Mesendoderm (in vitro differentiated cells): ENCODE data around the gene SMYD3.

Experiments
- DNase-seq: peaks from one replicate; pipeline ENCODE4 v3.0.0; 2013
- H2AK5ac ChIP-seq: 2 replicates; pipeline ENCODE4 v1.6.1; 2013; ENCODE audit warnings: low read length, inconsistent platforms
- H2BK120ac ChIP-seq: 2 replicates; pipeline ENCODE4 v1.6.1; 2013; ENCODE audit warnings: low read depth, mild to moderate bottlenecking, low read length, moderate library complexity, mixed read lengths
- H2BK15ac ChIP-seq: replicated peaks from 2 replicates; pipeline ENCODE4 v1.6.1; 2013; ENCODE audit warnings: low read depth, mild to moderate bottlenecking, moderate library complexity
- H2BK5ac ChIP-seq: 2 replicates; pipeline ENCODE4 v1.6.1; 2013; ENCODE audit warnings: low read length, inconsistent platforms
- H3K18ac ChIP-seq: 2 replicates; pipeline ENCODE4 v1.6.1; 2013; ENCODE audit warnings: mild to moderate bottlenecking, low read length, mixed read lengths
- H3K23ac ChIP-seq: one replicate; pipeline ENCODE4 v1.6.1; 2013; ENCODE audit warnings: low read length
- H3K27ac ChIP-seq: 2 replicates; pipeline ENCODE4 v1.5.1; 2013; ENCODE audit warnings: low read depth, mild to moderate bottlenecking, inconsistent platforms, low read length, moderate library complexity
- H3K27me3 ChIP-seq: 2 replicates; pipeline ENCODE4 v1.6.1; 2013; ENCODE audit warnings: low read length, control low read depth, mild to moderate bottlenecking, inconsistent platforms; ENCODE audit not compliant: insufficient read depth, poor library complexity
- H3K36me3 ChIP-seq: 2 replicates; pipeline ENCODE4 v1.6.1; 2013; ENCODE audit warnings: low read length, inconsistent platforms; ENCODE audit not compliant: control insufficient read depth, insufficient read depth
- H3K4ac ChIP-seq: one replicate; pipeline ENCODE4 v1.6.1; 2013; ENCODE audit warnings: low read depth, mild to moderate bottlenecking, low read length, moderate library complexity
- H3K4me1 ChIP-seq: 2 replicates; pipeline ENCODE4 v1.6.1; 2013; ENCODE audit warnings: low read depth, low read length, inconsistent platforms; ENCODE audit not compliant: control insufficient read depth
- H3K4me2 ChIP-seq: 2 replicates; pipeline ENCODE4 v1.6.1; 2013; ENCODE audit warnings: low read length
- H3K4me3 ChIP-seq: 2 replicates; pipeline ENCODE4 v1.5.1; 2013; ENCODE audit warnings: mild to moderate bottlenecking, low read length
- H3K56ac ChIP-seq: one replicate; pipeline ENCODE4 v1.6.1; 2013; ENCODE audit warnings: low read length
- H3K79me1 ChIP-seq: 2 replicates; pipeline ENCODE4 v1.6.1; 2013; ENCODE audit warnings: low read length, inconsistent platforms
- H3K79me2 ChIP-seq: 2 replicates; pipeline ENCODE4 v1.6.1; 2013; ENCODE audit warnings: mild to moderate bottlenecking, low read length; ENCODE audit not compliant: control insufficient read depth, insufficient read depth
- H3K9ac ChIP-seq: 2 replicates; pipeline ENCODE4 v1.6.1; 2013; ENCODE audit warnings: low read length, inconsistent platforms
- H4K5ac ChIP-seq: one replicate; pipeline ENCODE4 v1.6.1; 2013; ENCODE audit warnings: low read length
- H4K8ac ChIP-seq: one replicate; pipeline ENCODE4 v1.6.1; 2013; ENCODE audit warnings: low read depth, mild to moderate bottlenecking, control low read depth, low read length, moderate library complexity
- WGBS: extraction: QIAGEN DNeasy Blood & Tissue Kit; methylation state at CpG from one replicate; pipeline ENCODE4 v1.1.7; 2013; ENCODE audit warnings: low lambda C conversion rate, missing lambda C conversion rate; ENCODE audit not compliant: insufficient coverage; ENCODE audit errors: extremely low coverage; 5-methylcytosine and 5-hydroxymethylcytosine counted together

Gene SMYD3

DNA sequence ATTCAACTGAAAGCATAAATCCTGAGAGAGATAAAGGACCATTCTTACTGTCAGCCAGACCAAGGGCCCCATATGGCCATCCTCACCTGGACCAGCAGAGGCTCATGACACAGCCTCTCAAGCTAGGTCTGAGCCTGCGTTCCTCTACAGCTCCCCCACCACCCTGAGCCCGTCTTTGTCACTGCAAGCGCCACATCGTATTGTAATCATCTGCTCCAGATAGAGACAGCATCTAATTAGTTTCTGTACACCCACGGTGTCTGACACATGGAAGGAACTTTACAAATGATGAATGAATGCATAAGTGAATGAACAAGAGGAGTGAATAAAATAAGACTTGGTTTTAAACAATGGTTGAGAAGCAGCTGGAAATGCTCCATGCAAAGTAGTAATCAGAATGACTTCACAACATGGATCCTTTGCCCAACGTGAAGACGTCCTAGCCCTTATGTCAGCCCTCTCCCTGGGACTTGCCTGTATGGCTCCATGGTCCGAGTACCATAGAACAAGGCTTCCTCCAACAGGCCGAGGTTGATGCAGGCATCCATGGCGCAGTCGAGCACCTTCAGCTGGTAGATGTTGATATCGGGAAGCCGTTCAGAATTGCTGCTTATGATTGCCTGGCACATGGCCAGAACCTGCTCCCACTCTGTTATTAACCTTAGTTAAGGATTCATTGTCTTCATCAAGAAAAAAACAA lies 648.9 kb downstream of the SMYD3 start:
- H2AK5ac ChIP-seq = no peak overlapping the region
- H4K8ac ChIP-seq = no peak overlapping the region
- H3K27ac ChIP-seq = no peak overlapping the region

DNA sequence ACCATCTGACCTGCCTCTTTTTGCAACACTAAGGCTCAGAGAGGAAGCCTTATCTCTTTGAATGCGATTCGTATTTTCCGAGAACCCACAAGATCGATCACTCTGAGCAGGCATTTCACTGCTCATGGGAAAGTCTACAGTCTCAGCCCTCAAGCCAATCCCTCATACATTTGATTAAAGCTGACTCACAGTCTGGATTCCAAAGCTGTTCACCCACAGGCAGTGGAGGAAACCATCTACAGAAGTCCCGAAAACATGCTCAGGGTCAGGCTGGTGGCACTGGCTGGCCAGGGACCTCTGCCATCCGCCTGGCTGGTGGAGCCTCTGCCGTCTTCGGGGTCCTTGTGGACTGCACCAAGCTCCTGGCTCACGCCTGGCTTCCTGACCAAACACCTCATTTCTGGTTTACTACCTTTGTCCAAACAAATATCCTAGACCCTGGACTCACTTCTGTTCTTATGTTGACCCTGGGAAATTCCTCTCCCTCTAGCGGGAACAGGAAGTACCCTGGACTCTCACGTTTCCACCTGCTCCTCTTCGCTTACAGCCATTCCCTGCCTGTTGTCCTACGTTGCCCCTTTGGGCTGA lies 650.0 kb downstream of the SMYD3 start:
- H3K79me1 ChIP-seq = no peaks in the 10 kb centered on the region
- no peak overlapping the region for H3K4me2 ChIP-seq
- H4K5ac ChIP-seq = no peak overlapping the region
- H3K4me1 ChIP-seq = peaks cover 6% of the 10 kb centered on the region
- no peak overlapping the region for H2AK5ac ChIP-seq
- H3K4me3 ChIP-seq = no peak overlapping the region
- H2BK5ac ChIP-seq = no peak overlapping the region
- no peak overlapping the region for H2BK120ac ChIP-seq
- H3K23ac ChIP-seq = no peak overlapping the region
- H3K56ac ChIP-seq = no peak overlapping the region
- no peak overlapping the region for H2BK15ac ChIP-seq
- no CpG with 5 or more reads among the region's 13 CpGs for WGBS
- H3K9ac ChIP-seq = no peak overlapping the region
- H3K79me2 ChIP-seq = no peaks in the 10 kb centered on the region
- H3K4ac ChIP-seq = no peak overlapping the region
- no peak overlapping the region for H4K8ac ChIP-seq
- no peak overlapping the region for H3K18ac ChIP-seq
- no peaks in the 10 kb centered on the region for H3K27me3 ChIP-seq
- DNase-seq = peak; percentile 57
- H3K27ac ChIP-seq = no peak overlapping the region
- H3K36me3 ChIP-seq = no peaks in the 10 kb centered on the region

More for the DNA sequence above, 648.9 kb downstream of the SMYD3 start:
- Histone ChIP-seq H3K79me2 (no peaks in the 10 kb centered on the region), H3K4me3 (no peak overlapping the region), H2BK5ac (no peak overlapping the region), H4K5ac (no peak overlapping the region), H3K4me2 (no peak overlapping the region), H3K79me1 (no peaks in the 10 kb centered on the region), H3K36me3 (no peaks in the 10 kb centered on the region), H2BK15ac (no peak overlapping the region), H3K27me3 (no peaks in the 10 kb centered on the region), H3K4me1 (peaks cover 6% of the 10 kb centered on the region), H3K56ac (no peak overlapping the region), H3K18ac (no peak overlapping the region), H2BK120ac (no peak overlapping the region), H3K9ac (no peak overlapping the region), H3K4ac (no peak overlapping the region), H3K23ac (no peak overlapping the region)
- no peak for DNase-seq
- WGBS = no CpG with 5 or more reads among the region's 13 CpGs

DNA sequence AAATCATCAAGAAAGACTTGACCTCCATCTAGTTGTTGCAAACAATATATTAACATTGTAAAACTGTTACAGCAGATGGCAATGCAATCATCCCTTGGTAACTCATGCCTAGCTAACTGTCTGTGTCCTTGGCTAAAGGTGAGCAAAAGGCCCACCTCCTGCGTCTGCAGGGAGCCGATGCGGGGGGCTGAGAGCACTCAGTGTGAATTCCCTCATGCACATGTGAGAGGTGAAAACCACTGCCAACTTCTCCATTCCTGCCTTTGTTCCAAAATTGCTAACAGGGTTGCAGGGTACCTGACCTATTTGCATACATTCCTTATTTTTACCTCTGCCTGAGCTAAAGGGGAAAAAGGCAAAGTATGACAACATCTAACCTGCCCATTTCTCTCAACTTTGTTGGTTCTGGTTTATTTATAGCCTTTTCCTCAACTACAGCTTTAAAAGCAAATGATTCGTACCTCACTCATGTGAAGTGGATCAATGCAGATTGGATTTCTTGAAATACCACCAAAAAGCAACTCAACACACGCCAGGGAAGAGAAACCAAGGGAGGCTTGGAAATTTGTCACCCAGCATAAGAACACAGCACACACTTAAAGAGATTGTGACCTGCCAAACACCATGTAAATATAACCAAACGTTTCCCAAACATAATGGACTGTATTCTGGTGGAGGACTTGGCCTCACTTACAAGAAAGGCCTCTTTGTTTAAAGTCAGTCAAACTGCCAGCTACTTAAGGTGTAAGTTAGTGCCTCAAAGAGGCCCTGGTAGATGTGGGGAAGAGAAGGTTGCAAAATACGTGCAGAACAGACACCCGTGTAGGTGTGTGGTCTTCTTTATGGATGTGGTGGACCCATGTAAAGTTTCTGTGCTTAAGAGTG lies 651.0 kb downstream of the SMYD3 start:
- DNase-seq = peak; percentile 18
- no peak overlapping the region for H3K4me3 ChIP-seq
- H3K23ac ChIP-seq = no peak overlapping the region
- H2BK5ac ChIP-seq = no peak overlapping the region
- no peak overlapping the region for H3K18ac ChIP-seq
- H3K4me2 ChIP-seq = no peak overlapping the region
- no peak overlapping the region for H2AK5ac ChIP-seq
- no peaks in the 10 kb centered on the region for H3K79me1 ChIP-seq
- WGBS = no CpG with 5 or more reads among the region's 8 CpGs
- H3K36me3 ChIP-seq = no peaks in the 10 kb centered on the region
- H3K9ac ChIP-seq = no peak overlapping the region
- no peak overlapping the region for H4K5ac ChIP-seq
- no peaks in the 10 kb centered on the region for H3K79me2 ChIP-seq
- no peak overlapping the region for H3K56ac ChIP-seq
- no peak overlapping the region for H2BK120ac ChIP-seq
- H2BK15ac ChIP-seq = no peak overlapping the region
- H3K27me3 ChIP-seq = no peaks in the 10 kb centered on the region
- no peak overlapping the region for H4K8ac ChIP-seq
- H3K4me1 ChIP-seq = peaks cover 6% of the 10 kb centered on the region
- no peak overlapping the region for H3K4ac ChIP-seq
- H3K27ac ChIP-seq = no peak overlapping the region

DNA sequence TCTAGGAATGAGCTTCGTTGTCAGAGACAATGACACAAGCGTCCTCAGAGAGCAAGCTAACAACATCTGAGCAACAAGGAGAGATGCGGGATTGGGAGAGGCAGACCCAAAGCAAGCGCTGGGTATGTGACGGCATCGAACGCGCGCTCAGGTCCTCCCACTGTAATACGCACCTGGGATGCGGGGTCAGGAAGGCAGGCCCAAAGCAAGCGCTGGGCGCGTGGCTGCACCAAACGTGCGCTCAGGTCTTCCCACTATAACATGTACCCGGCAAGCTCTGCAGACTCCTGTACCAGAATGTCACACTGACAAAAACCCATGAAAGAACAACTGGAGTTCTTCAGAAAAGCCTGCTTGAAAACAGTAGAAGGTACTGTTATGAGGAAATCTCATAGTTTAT lies 653.8 kb downstream of the SMYD3 start:
- Histone ChIP-seq H3K4me3 (no peak overlapping the region), H3K4ac (no peak overlapping the region), H3K9ac (no peak overlapping the region), H4K5ac (no peak overlapping the region), H3K18ac (no peak overlapping the region), H2BK5ac (no peak overlapping the region), H3K79me2 (no peaks in the 10 kb centered on the region), H2BK120ac (no peak overlapping the region), H3K27me3 (no peaks in the 10 kb centered on the region), H2BK15ac (no peak overlapping the region), H3K23ac (no peak overlapping the region), H3K36me3 (no peaks in the 10 kb centered on the region), H3K79me1 (no peaks in the 10 kb centered on the region), H2AK5ac (no peak overlapping the region), H3K4me1 (peaks cover 6% of the 10 kb centered on the region), H3K4me2 (no peak overlapping the region), H3K56ac (no peak overlapping the region), H4K8ac (no peak overlapping the region), H3K27ac (no peak overlapping the region)
- no CpG with 5 or more reads among the region's 17 CpGs for WGBS
- DNase-seq = no peak

GRCh38 chr1:245843101-245843500 lies 664.0 kb downstream of the SMYD3 start:
- Histone ChIP-seq H3K23ac (no peak overlapping the region), H2AK5ac (no peak overlapping the region), H4K8ac (no peak overlapping the region), H2BK5ac (no peak overlapping the region), H3K36me3 (no peaks in the 10 kb centered on the region), H4K5ac (no peak overlapping the region), H3K4me2 (no peak overlapping the region), H3K18ac (no peak overlapping the region), H3K27me3 (no peaks in the 10 kb centered on the region), H3K27ac (no peak overlapping the region), H3K4me1 (no peaks in the 10 kb centered on the region), H2BK15ac (no peak overlapping the region), H3K79me1 (no peaks in the 10 kb centered on the region), H3K9ac (no peak overlapping the region), H3K56ac (no peak overlapping the region), H3K79me2 (no peaks in the 10 kb centered on the region), H2BK120ac (no peak overlapping the region), H3K4me3 (no peak overlapping the region), H3K4ac (no peak overlapping the region)
- no CpG with 5 or more reads among the region's 3 CpGs for WGBS
- DNase-seq = no peak
